RKO (cell line): Measurements from ENCODE around the gene BICRA.
A peak's percentile ranks its signal among the peaks of the same experiment; 100 is the strongest.
"Not testable (repeated sequence)": the region's sequence is repeated elsewhere in the genome, so short reads cannot be mapped to it uniquely, and the experiment has no call there.

Source experiments
- DNase-seq: peaks from one replicate; pipeline ENCODE4 v3.0.0-alpha.2; 2016; ENCODE audit warnings: low spot score

The BICRA gene

DNA sequence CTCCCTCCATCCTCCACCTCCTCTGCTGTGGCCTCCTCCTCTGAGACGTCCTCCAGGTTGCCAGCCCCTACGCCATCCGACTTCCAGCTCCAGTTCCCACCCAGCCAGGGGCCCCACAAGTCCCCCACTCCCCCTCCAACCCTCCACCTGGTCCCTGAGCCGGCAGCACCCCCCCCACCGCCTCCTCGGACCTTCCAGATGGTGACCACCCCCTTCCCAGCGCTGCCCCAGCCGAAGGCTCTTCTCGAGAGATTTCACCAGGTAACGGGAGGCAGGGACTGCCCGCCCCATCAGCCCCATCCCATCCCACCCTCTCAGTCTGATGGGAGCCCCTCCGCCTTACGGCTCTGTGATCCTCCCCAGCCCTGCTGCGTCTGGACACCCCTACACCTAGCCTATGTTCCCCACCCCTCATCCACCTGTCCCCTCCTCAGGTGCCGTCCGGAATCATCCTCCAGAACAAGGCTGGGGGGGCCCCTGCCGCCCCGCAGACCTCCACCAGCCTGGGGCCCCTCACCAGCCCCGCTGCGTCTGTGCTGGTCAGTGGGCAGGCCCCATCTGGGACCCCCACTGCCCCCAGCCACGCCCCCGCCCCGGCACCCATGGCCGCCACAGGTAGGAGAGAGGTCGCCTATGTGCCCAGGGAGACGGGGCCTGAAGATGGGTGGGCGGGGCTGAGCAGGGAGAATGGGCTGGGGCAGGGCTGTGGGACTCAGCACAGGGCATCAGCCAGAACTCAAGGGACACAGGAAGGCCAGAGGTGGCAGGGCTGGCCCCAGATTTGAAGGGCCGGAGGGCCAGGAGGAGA is 85.7 kb downstream of the BICRA start:
- DNase-seq, result no peak

DNA sequence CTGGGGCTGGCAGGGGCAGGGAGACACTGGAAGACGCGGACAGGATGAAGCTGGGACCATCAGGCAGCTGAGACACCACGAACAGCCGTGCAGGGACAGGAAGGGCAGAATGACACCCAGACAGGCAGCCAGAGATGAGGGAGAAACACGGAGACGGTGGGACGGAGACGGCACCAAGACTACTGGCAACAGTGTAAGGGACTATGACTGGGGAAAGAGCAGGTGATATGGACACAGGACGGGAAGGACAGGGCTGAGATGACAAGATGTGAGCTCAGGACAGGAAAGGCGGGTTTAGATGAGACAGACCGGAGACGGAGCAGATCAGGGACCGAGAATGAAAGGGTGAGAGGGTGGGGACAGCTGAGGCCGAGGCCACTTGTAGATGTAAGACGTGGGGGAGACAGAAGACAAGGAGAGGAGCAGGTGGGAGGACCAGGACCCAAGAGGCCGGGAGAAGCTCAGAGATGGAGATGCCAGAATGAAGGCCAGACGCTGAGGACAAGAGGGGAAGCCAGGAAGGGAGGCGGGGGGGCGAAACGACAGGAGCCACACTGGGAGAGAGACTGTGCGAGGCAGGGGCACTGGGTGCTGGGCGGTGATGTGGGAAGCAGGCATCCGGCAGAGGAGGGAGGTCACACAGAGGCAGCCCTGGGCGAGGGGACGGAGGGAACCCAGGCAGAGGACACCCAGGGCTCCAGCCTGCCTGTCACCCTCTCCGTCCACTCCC is 86.8 kb downstream of the BICRA start:
- no peak for DNase-seq

DNA sequence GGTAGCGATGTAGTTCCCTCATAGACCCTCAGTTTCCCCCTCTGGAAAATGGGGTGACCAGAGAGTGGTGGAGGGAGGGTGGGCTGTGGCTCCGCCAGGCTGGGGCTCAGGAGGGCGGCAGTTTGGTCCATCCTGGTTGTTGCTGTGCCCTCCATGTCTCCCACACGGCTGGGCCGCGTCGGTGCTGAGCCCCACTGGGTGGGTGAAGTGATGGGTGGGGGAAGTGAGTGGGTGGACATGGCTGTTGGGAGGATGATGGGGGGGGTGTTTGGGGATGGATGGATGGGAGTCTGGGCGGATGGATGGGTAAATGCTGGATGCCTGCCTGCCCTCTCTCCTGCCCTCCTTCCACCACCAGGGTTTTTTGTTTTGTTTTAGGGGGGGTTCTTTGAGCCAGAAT is 87.7 kb downstream of the BICRA start:
- DNase-seq, result no peak

DNA sequence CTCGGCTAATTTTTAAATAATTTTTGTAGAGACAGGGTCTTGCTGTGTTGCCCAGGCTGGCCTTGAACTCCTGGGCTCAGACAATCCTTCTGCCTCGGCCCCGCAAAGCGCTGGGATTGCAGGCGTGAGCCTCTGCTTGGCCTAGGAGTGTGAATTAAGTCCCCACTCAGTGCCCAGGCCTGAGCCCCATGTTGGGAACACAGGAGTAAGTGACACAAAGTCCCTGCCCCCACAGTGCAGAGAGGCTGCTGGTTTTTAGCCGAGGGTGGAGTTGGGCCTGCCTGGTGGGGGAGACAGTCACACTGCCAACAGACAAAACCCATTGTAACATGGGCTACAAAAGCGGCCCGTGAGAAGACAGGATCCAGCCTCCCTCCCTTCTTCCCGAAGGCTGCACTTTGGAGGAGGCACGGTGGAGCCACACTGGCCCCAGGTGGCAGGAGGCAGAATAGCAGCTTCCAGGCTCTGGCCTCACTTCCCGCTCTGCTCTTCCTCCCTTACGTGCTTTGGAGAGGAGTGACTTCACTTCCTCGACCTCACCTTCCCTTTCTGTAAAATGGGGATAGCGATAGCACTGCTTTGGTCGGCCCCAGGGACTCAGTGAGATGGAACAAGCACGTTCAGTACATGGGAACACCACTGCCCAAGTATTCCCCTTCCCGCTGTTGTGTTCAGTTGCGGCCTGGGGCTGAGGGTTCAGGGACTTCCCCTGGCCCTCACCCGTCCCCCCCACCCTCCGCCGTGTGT is 89.1 kb downstream of the BICRA start:
- peak; percentile 81 for DNase-seq

DNA sequence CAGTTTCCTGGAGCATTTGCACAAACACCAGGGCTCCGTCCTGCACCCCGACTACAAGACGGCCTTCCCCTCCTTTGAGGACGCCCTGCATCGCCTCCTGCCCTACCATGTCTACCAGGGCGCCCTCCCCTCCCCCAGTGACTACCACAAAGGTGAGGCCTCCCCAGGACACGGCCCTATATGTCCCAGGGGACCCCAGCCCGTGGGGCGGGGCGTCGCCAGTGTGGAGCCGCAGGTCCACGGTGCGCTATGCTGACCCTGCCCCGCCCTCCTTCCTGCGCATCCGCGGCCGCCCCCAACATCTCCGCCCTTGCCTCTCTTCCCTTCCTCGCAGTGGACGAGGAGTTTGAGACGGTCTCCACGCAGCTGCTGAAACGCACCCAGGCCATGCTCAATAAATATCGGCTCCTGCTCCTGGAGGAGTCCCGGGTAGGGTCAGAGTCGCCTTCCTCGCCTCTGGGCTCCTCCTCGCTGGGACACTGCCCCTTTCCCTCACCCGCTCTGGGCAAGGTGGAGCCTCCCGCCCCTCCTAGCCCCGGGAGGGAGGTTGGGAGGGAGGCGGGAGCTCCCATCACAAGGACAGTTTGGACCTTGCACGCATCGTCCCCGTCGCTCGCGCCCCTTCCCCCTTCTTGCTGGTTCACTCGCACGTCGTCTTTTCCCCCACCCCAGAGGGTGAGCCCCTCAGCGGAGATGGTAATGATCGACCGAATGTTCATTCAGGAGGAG is 89.9 kb downstream of the BICRA start:
- no peak for DNase-seq

DNA sequence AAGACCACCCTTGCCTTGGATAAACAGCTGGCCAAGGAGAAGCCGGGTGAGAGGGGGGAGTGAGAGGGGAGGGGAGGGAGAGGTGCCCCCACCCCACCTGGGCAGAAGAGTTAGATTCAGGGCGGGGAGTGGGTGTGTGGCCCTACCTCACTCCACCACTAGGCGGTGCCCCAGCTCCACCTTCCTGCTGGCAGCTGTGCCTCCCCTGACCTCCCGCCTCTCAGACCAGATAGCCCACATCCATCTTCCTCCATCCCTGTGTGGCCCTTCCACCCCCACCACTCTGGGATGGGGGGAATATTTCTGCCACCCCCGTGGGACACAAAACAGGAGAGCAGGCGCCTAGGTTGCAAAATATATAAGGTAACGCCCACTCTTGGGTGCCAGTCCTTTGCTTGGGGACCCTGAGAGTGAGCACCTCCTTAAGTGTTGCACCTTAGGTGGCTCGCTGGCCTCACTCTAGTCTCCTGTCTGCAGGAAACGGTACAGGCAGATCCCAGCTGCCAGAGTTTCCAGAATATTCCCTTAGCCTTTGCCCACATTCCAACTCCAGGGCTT is 90.5 kb downstream of the BICRA start:
- DNase-seq, result peak; percentile 41

DNA sequence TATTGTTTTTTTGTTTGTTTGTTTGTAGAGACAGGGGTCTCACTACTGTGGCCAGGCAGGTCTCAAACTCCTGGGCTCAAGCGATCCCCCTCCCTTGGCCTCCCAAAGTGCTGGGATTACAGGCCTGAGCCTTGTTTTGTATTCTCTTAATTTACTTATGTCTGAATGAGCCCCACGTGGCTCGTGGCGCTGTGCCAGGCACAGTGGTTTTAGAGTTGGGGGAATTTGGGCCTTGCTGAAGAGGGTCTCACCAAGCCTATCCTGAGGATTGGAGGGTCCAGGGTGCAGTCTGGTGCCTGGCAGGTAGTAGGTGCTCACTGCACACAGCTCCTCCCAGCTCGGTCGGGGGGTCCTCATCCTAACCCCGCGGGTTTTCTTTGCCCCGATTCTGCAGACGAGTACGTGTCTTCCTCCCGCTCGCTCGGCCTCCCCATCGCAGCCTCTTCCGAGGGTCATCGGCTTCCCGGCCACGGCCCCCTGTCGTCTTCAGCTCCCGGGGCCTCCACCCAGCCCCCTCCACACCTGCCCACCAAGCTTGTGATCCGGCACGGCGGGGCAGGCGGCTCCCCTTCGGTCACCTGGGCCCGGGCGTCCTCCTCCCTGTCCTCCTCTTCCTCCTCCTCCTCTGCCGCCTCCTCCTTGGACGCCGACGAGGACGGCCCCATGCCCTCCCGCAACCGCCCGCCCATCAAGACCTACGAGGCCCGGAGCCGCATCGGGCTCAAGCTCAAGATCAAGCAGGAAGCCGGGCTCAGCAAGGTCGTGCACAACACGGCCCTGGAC is 92.2 kb downstream of the BICRA start:
- no peak for DNase-seq

DNA sequence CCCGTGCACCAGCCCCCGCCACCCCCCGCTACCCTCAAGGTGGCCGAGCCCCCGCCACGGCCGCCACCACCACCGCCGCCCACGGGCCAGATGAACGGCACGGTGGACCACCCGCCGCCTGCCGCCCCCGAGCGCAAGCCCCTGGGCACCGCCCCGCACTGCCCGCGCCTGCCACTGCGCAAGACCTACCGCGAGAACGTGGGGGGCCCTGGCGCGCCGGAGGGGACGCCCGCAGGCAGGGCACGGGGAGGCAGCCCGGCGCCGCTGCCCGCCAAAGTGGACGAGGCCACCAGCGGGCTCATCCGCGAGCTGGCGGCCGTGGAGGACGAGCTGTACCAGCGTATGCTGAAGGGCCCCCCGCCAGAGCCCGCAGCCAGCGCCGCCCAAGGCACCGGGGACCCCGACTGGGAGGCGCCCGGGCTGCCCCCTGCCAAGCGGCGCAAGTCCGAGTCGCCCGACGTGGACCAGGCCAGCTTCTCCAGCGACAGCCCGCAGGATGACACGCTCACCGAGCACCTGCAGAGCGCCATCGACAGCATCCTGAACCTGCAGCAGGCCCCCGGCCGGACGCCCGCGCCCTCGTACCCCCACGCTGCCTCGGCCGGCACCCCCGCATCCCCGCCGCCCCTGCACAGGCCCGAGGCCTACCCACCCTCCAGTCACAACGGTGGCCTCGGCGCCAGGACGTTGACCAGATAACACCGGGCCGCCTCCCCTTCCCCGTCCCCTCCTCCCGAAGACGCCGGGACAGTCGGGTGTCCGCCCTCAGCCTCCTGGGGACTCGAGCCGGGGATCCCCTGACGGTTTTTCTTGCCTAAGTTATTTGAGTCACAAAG is 93.0 kb downstream of the BICRA start:
- no peak for DNase-seq

DNA sequence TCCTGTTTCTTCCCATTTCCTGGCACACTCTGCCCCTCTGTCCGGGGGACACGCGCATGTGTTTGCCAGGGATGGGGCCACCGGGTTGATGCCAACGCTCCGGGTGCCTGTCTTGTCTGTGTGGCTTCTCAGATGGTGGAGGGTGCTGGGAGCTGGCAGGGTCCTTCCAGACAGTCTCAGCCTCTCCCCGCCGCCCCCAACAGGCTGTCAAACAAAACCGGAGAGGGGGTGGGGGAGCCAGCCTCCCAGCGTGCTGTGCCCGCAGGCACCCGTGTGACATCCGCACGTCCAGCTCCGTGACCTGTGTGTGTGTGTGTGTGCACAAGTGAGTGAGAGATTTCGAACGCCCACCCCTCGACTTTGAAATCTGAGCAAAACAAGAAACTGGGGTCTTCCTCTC is 93.7 kb downstream of the BICRA start:
- DNase-seq, result no peak

DNA sequence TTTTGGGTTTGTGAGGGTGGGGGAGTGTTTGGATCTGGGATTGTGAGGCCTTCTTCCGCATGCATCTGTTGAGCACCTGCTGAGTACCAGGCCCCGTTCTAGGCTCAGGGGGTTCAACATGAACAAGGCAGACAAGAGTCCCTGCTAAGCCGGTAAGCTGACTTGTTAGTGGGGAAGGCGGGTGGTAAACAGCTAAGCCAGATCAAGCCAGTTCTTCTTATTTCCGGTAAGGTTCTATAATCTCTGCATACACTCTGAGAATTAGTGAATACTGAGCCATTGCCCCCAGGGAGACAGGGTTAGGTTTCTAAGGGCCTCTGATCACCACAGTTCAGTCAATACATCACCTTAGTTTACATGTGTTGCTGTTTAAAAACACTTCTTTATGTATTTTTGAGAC is 94.4 kb downstream of the BICRA start:
- DNase-seq, result no peak

DNA sequence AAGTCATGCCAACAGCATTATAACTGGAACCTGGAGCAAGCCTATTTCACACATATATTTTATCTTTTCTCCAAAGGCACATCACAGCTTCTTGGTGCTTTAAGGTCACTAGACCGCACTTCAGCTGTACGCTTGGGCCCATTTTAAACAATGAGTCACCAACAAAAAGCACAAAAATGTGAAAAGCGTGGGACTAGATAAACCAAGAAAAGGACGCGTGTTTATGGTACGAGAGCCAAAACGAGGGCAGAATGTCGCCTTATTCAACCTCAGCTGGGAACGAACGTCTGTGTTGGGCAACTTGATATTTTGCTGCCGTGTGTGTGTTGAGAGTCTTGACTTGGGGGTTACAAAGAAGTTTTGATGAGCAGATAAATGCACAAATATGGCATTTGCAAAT is 95.1 kb downstream of the BICRA start:
- no peak for DNase-seq

DNA sequence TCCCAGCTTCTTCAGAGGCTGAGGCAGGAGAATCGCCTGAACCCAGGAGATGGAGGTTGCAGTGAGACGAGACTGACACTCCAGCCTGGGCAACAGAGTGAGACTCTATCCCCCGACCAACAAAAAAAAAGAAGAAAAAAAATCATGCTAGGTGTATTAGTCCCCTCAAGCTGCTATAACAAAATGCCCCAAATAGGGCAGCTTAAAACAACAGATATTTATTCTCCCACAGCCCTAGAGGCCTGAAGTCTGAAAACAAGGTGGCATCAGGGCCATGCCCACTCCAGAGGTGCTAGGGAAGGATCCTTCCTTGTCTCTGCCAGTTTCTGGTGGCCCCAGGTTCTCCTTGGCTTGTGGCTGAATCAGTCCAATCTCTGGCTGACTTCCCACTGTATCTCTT is 95.7 kb downstream of the BICRA start:
- DNase-seq, result no peak

DNA sequence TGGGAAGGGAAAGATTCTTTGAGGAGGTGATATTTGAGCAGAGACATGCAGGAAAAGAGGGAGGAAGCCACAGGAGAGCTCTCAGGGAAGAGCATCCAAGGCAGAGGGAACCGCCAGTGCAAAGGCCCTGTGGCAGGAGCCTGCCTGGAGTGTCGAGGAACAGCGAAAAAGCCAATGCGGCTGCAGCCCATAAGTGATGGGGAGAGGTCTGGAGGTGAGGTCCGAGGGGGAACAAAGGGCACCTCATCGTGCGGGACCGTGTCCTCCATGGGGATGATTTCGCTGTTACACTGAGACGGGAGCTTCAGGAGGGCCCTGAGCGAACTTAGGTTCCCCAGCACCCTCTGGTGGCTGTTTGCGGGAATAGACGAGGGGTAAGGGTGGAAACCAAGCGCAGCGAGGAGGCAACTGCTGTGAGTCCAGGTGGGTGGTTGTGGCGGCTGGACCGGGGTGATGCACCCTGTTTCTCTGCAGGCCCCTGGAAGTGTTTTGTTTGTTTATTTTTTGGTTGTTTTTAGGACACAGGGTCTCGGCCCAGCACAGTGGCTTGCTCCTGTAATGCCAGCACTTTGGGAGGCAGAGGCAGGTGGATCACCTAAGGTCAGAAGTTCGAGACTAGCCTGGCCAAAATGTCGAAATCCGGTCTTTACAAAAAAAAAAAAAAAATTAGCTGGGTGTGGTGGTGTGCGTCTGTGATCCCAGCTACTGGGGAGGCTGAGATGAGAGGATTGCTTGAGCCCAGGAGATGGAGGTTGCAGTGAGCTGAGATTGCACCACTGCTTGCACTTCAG is 98.4 kb downstream of the BICRA start:
- DNase-seq, result peak; percentile 81

DNA sequence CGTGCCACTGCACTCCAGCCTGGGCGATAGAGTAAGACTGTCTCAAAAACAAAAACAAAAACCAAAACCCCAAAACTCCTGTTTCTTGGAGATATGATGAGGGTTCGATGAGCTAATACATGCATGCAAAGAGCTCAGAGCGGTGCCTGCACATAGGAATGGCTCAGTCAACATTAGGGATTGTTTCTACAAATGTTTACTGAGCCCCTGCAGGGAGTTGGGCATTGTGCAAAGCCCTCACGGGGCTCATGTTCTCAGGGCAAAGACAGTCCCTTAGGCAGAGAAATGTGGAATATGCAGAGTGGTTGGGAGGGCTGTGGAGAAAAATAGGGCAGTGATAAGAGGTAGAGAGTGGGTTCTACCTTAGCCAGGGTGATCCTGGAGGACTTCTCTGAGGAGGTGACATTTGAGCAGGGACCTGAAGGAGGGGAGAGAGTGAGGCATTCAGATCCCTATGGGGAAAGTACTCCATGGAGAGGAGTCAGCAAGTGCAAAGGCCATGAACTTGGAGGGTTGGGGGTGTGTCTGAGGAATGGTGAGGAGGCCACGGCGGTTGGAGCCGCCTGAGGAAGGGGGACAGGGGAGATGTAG is 102.8 kb downstream of the BICRA start:
- DNase-seq, result no peak

DNA sequence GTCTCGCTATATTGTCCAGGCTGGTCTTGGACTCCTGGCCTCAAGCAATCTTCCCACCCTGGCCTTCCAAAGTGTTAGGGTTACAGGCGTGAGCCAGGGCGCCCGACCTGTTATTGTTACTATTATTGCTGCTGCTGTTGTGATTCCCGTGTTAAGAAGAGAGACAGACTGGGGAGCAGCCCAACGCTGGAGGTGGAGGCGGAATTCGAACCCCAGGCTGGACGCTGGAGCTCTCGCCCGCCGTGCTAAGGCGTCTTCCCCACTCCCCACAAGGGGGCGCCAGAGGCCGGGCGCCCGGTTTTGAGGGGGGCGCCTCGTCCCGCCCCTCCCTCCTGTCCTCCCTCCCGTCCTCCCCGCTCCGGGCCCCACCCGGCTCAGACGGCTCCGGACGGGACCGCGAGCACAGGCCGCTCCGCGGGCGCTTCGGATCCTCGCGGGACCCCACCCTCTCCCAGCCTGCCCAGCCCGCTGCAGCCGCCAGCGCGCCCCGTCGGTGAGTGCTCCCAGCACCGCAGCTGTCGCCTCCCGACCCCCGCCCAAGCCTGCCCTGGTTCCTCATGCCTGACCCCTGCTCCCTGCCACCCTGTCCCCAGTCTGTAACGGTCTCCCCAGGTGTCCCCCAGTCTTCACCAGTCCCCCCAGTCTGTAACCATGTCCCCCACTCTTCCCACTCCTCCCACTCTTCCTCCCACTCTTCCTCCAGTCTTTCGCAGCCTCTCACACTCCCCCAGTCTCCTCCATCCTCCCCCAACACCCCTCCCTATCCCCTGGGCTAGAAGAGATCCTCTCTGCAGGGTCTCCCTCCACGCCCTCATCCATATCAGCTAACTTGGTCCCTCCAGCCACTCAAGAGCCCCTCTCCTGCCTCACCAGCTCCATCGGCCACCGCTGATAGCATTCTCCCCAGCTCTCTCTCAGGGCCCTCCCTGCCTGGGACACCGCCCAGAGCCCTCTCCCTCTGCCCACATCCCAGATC is 104.4 kb downstream of the BICRA start, which contains the start of gene EHD2:
TSS of gene EHD2 (plus strand) at position 377 of the 976 bp plus-strand sequence. CDS start 3,191 bp downstream, outside the sequence.
- DNase-seq, result peak; percentile 51

DNA sequence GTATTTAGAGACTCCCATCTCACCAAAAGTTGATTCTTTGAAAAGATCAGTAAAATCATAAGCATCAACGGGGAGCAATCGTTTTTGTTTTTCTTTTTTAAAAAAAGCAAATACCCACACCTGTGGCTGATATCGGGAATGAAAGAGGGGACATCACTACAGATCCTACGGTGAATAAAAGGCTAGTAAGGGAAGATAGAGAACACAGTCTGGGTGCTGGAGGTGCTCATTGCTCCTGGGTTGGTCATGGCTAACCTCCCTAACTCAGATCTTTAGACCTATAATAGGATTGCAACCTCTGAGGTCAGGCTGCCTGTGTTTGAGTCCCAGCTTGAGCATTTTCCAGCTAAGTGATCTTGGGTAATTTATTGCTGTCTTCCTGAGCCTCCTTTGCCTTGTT is 105.4 kb downstream of the BICRA start:
- DNase-seq, result no peak

DNA sequence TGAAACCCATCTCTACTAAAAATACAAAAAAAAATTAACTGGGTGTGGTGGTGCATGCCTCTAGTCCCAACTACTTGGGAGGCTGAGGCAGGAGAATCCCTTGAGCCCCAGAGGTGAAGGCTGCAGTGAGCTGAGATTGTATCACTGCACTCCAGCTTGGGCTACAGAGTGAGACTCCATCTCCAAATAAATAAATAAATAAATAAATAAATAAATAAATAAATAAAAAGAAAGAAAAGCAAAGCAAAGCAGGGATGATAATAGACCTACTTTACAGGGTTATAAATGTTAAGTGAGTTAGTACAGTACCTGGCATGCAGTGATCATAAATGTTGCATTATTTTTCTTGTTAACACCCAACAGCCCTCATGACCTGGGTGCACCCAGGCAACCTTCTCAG is 105.9 kb downstream of the BICRA start:
- not testable (repeated sequence) for DNase-seq
